NCI-H146 treated with DMSO at 0.1 percent for 48 hours (cell line): ENCODE results near the gene EXOC4.
"Not testable (repeated sequence)": the region's sequence is repeated elsewhere in the genome, so short reads cannot be mapped to it uniquely, and the experiment has no call there.

Source experiments
- DNase-seq: peaks from one replicate; lab custom pipeline; 2025; ENCODE audit not compliant: unreplicated experiment; lab: John Stamatoyannopoulos, UW

The EXOC4 gene

GRCh38 chr7:134056816-134057215 is 803.9 kb downstream of the EXOC4 start:
- no peak for DNase-seq

- no peak for DNase-seq
Observed at GRCh38 chr7:134058521-134058920, 805.6 kb downstream of the EXOC4 start.

- no peak for DNase-seq
Observed at GRCh38 chr7:134058980-134059379, 806.1 kb downstream of the EXOC4 start.

- DNase-seq = peak; percentile 14
Observed at GRCh38 chr7:134059921-134060320, 807.0 kb downstream of the EXOC4 start.

GRCh38 chr7:134060874-134061273 is 808.0 kb downstream of the EXOC4 start:
- DNase-seq = no peak

GRCh38 chr7:134062460-134062859 is 809.6 kb downstream of the EXOC4 start:
- DNase-seq = no peak

GRCh38 chr7:134065415-134065814 is 812.5 kb downstream of the EXOC4 start:
- DNase-seq = no peak

- no peak for DNase-seq
Observed at GRCh38 chr7:134067164-134067563, 814.3 kb downstream of the EXOC4 start.

GRCh38 chr7:134068670-134069069 is 815.8 kb downstream of the EXOC4 start:
- no peak for DNase-seq

- no peak for DNase-seq
Observed at GRCh38 chr7:134069187-134069586, 816.3 kb downstream of the EXOC4 start.

- DNase-seq = no peak
Observed at GRCh38 chr7:134070673-134071072, 817.8 kb downstream of the EXOC4 start.

- DNase-seq = no peak
Observed at GRCh38 chr7:134071355-134072331, 818.8 kb downstream of the EXOC4 start.

- DNase-seq = no peak
Observed at GRCh38 chr7:134073276-134073675, 820.4 kb downstream of the EXOC4 start.

- DNase-seq = no peak
Observed at GRCh38 chr7:134075799-134076198, 822.9 kb downstream of the EXOC4 start.

GRCh38 chr7:134077560-134077959 is 824.7 kb downstream of the EXOC4 start:
- not testable (repeated sequence) for DNase-seq

GRCh38 chr7:134078991-134079390 is 826.1 kb downstream of the EXOC4 start:
- no peak for DNase-seq

- no peak for DNase-seq
Observed at GRCh38 chr7:134081695-134082094, 828.8 kb downstream of the EXOC4 start.

GRCh38 chr7:134083766-134084487 is 831.0 kb downstream of the EXOC4 start:
- no peak for DNase-seq

GRCh38 chr7:134084488-134085144 is 831.7 kb downstream of the EXOC4 start:
- no peak for DNase-seq

GRCh38 chr7:134085311-134085710 is 832.4 kb downstream of the EXOC4 start:
- no peak for DNase-seq

- DNase-seq = no peak
Observed at GRCh38 chr7:134086998-134087735, 834.3 kb downstream of the EXOC4 start.
